Mesothelial cell of epicardium (in vitro differentiated cells): ENCODE results near the gene LRIF1. TPM values are rescaled to one million over a fixed set of nuclear protein-coding genes. Genes with fewer than 3 reads are reported as not detected.

Experiments
- DNase-seq, 2 experiments: peaks; one replicate each; pipeline ENCODE4 v3.0.0; 2021; ENCODE audit warnings: low spot score in 2 of 2; ENCODE audit not compliant: unreplicated experiment in 2 of 2
- H3K27ac Mint-ChIP-seq: 2 replicates; pipeline ENCODE4 v1.8.0; 2021; ENCODE audit warnings: mixed read lengths
- H3K27me3 Mint-ChIP-seq: 2 replicates; pipeline ENCODE4 v1.8.0; 2021; ENCODE audit warnings: low read depth, mixed read lengths
- H3K36me3 Mint-ChIP-seq: 2 replicates; pipeline ENCODE4 v1.8.0; 2021; ENCODE audit warnings: mixed read lengths
- H3K4me1 Mint-ChIP-seq: 2 replicates; pipeline ENCODE4 v1.8.0; 2021; ENCODE audit warnings: mixed read lengths
- H3K4me3 Mint-ChIP-seq: 2 replicates; pipeline ENCODE4 v1.8.0; 2021; ENCODE audit warnings: mild to moderate bottlenecking, moderate library complexity, mixed read lengths
- H3K9me3 Mint-ChIP-seq: 2 replicates; pipeline ENCODE4 v1.8.0; 2021; ENCODE audit warnings: mixed read lengths
- total RNA-seq: library from RNA; stranded (reverse); gene quantifications from 3 replicates; pipeline ENCODE4 v1.2.1, GENCODE V29; 2021
- TF ChIP-seq, protein P1 (sequence below): fragments of 200-600 bp; sonication (generic); IDR thresholded peaks from one replicate; pipeline ENCODE4 v1.5.0; 2021; ENCODE audit warnings: antibody characterized with exemption; ENCODE audit not compliant: unreplicated experiment

LRIF1 gene
- total RNA-seq, 1 donor from 2014 or later: 7.8 TPM

DNA sequence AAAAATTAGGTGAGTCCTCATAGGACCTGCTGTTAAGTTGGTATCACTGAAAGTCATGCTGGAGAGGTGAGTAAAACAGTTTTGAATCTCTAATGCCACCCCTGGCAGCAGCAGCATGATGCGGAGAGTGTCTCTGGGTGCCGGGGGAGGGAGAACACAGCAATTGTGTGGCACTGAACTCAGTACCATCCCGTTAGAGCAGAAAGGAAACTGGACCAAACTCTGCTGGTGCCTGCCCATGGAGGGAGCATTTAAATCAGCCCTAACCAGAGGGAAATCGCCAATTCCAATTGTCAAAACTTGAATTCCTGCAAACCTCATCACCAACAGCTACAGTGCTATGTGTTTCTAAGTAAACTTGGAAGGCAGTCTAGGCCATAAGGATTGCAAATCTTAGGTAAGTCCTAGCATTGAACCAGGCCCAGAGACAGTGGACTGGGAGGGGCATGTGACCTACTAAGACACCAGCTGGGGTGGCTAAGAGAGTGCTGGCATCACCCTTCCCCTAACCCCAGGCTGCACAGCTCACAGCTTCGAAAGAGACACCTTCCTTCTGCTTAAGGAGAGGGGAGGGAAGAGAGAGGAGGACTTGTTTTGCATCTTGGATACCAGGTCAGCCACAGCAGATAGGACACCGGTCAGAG is 60.8 kb downstream of the LRIF1 start:
- H3K36me3 Mint-ChIP-seq: no peaks in the 10 kb centered on the region
- DNase-seq: no peak
- H3K4me1 Mint-ChIP-seq: no peaks in the 10 kb centered on the region
- TF ChIP-seq, protein P1, sequence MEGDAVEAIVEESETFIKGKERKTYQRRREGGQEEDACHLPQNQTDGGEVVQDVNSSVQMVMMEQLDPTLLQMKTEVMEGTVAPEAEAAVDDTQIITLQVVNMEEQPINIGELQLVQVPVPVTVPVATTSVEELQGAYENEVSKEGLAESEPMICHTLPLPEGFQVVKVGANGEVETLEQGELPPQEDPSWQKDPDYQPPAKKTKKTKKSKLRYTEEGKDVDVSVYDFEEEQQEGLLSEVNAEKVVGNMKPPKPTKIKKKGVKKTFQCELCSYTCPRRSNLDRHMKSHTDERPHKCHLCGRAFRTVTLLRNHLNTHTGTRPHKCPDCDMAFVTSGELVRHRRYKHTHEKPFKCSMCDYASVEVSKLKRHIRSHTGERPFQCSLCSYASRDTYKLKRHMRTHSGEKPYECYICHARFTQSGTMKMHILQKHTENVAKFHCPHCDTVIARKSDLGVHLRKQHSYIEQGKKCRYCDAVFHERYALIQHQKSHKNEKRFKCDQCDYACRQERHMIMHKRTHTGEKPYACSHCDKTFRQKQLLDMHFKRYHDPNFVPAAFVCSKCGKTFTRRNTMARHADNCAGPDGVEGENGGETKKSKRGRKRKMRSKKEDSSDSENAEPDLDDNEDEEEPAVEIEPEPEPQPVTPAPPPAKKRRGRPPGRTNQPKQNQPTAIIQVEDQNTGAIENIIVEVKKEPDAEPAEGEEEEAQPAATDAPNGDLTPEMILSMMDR: no peak
- no peaks in the 10 kb centered on the region for H3K27me3 Mint-ChIP-seq
- no peak overlapping the region for H3K4me3 Mint-ChIP-seq
- peaks cover 37% of the 10 kb centered on the region for H3K9me3 Mint-ChIP-seq
- H3K27ac Mint-ChIP-seq: no peak overlapping the region

DNA sequence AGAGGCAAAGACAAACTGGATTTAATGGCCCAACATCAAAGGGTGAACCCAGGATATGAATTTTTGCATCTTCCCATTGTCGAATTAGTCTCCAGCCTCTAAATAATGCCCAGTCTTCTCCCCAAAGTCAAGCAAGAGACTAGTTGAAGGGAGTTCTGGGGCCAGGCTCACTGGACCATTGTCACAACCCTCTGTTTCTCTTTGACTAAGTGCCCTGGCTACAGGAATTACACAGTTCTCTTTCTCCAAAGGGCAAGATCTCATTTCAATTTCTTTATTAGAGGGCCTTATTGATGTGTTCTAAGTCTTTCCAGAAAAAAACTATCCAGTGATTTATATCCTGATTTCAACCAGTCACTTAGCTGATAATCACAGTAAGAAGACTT is 64.3 kb downstream of the LRIF1 start:
- Mint-ChIP-seq H3K36me3 (no peaks in the 10 kb centered on the region), H3K9me3 (peaks cover 45% of the 10 kb centered on the region), H3K27ac (no peak overlapping the region), H3K27me3 (peaks cover 5% of the 10 kb centered on the region), H3K4me1 (no peaks in the 10 kb centered on the region), H3K4me3 (no peak overlapping the region)
- DNase-seq: no peak
- TF ChIP-seq, protein P1: no peak

DNA sequence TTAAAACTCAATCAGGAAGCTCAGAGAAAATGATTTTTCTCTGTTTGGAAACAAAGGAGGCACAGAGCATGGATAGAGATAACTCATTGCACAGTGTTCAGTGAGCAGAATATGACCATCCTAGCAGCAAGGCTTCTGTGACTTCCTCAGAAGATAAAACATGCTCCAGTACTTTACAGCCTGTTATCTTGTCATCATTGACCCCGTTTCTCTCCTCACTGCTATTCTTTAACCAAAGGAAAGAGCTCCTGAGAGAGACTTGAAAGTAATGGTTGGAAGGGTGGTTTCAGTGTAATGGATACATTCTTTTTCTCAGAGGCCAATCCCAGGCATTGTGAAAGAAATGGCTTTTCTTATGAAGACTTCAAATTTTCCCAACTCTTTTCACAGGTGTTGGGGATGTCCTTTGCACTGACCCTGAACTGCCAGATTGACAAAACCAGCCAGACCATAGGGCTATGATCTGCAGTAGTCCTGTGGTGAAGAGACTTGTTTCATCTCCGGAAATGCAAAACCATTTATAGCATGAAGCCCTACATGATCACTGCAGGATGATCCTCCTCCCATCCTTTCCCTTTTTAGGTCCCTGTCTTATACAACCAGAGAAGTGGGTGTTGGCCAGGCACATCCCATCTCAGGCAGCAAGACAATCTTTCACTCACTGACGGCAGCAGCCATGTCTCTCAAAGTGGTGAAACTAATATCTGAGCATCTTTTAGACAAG is 64.8 kb downstream of the LRIF1 start:
- no peak overlapping the region for H3K4me3 Mint-ChIP-seq
- no peak for DNase-seq
- H3K36me3 Mint-ChIP-seq: no peaks in the 10 kb centered on the region
- peaks cover 7% of the 10 kb centered on the region for H3K27me3 Mint-ChIP-seq
- TF ChIP-seq, protein P1: no peak
- no peaks in the 10 kb centered on the region for H3K4me1 Mint-ChIP-seq
- H3K9me3 Mint-ChIP-seq: peaks cover 43% of the 10 kb centered on the region
- no peak overlapping the region for H3K27ac Mint-ChIP-seq

DNA sequence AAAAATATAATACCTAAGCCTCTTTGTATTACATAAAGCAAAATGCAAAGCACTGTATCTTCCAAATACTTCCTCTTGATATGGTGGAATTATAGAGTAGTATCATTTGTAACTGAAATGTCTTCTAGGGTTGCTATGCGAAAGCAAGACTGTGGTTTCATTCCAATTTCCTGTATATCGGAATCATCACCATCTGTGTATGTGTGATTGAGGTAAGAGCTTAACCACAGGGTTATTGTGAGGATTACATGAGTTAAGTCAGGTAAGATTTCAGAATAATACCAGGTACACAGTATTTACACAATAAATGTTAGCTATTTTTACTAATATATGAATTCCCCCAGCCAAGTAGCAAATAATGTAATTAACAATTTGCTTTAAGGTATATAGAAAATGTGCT is 66.0 kb downstream of the LRIF1 start:
- H3K9me3 Mint-ChIP-seq: peaks cover 46% of the 10 kb centered on the region
- H3K27ac Mint-ChIP-seq: no peak overlapping the region
- DNase-seq: no peak
- H3K36me3 Mint-ChIP-seq: no peaks in the 10 kb centered on the region
- H3K4me1 Mint-ChIP-seq: no peaks in the 10 kb centered on the region
- TF ChIP-seq, protein P1: no peak
- no peak overlapping the region for H3K4me3 Mint-ChIP-seq
- peaks cover 7% of the 10 kb centered on the region for H3K27me3 Mint-ChIP-seq

Other genes starting within 250 kb of the LRIF1 start
- gene CD53, start 90.8 kb downstream of the LRIF1 start, total RNA-seq: not detected in 3 replicates
- gene DRAM2, start 176.2 kb upstream of the LRIF1 start, total RNA-seq: 29.8 to 37.9 TPM (median 30.3 TPM) in 3 replicates
- 34.6 to 38.9 TPM (median 35.6 TPM) in 3 replicates for gene CEPT1, start 176.3 kb upstream of the LRIF1 start, total RNA-seq
- 4.1 to 4.8 TPM (median 4.7 TPM) in 3 replicates for gene DENND2D, start 236.7 kb upstream of the LRIF1 start, total RNA-seq